ENCODE measurements around the gene SSX2IP.
"Not testable (repeated sequence)": the region's sequence is repeated elsewhere in the genome, so short reads cannot be mapped to it uniquely, and the experiment has no call there.

The SSX2IP gene

DNA sequence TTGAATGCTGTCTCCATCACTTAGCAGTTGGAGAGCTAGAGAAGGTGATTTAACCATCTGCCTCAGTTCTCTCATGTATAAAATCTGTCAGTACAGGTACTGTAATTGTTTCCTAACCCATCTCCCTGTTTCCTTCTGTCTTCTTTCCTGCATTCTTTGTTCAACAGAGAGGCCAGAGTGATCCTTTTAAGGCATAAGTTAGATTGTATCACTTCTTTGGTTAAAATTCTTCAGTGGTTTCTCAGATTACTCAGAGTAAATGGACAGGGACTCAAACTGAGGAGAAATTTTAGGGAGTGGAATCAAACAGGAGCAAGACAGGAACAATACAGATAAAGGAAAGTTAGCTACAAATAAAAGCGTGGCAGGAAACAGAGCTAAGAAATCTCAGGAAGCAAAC lies 45.2 kb upstream of the SSX2IP start:
- no peak overlapping the region for H3K4me3 ChIP-seq (ENCODE audit: low read depth, low read length)
- no peaks in the 10 kb centered on the region for H3K36me3 ChIP-seq (ENCODE audit: control insufficient read depth in 2 of 2, insufficient read depth in 1 of 2, low read length in 2 of 2)
- ChIA-PET POLR2A (no interaction called here), CTCF (interaction anchor here (1.2 to 1.6 kb wide), 2 partner anchors 18 to 37 kb away, joined by 3 to 5 read pairs; no protein-coding TSS in a partner anchor)
- no peaks in the 10 kb centered on the region for H3K9me3 ChIP-seq (ENCODE audit: control insufficient read depth, insufficient read depth, low read depth, low read length)
- H3K27ac ChIP-seq (ENCODE audit: extremely low read depth, low read depth, low read length), result no peak overlapping the region
- H3K4me1 ChIP-seq (ENCODE audit: control insufficient read depth, insufficient read depth, low read length), result no peaks in the 10 kb centered on the region
- TF ChIP-seq ZNF530 (tag by site-specific recombination; IDR thresholded peaks at IDR 0.05; ENCODE audit: low read depth), result no peak
- TF ChIP-seq SETDB1 (IDR thresholded peaks at IDR 0.05; ENCODE audit: insufficient read length, low read length), result no peak
- TF ChIP-seq ZNF175 (tag by site-specific recombination; IDR thresholded peaks at IDR 0.05), result no peak
- TF ChIP-seq ZNF768 (tag by site-specific recombination; IDR thresholded peaks at IDR 0.05), result no peak

DNA sequence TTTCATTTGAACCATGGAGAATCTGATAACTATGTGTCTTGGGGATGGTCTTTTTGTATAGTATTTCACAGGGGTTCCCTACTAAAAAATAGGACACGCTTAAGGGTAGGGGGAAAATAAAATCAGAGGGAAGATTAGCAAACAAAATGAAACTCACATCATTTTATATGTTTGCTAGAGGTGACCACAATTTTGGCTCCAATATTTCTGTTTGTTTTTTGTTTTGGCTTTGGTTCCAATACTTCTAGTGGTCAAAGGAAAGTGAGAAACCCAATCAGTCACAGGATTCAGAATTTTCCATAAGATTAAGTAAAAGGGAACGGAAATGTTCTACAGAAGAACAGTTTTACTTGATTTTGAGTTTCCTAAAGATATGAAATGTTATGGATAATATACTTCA lies 42.3 kb upstream of the SSX2IP start:
- Histone ChIP-seq H3K36me3 (ENCODE audit: control insufficient read depth in 2 of 2, insufficient read depth in 1 of 2, low read length in 2 of 2) (no peaks in the 10 kb centered on the region), H3K4me1 (ENCODE audit: control insufficient read depth, insufficient read depth, low read length) (no peaks in the 10 kb centered on the region), H3K9me3 (ENCODE audit: control insufficient read depth, insufficient read depth, low read depth, low read length) (no peaks in the 10 kb centered on the region), H3K4me3 (ENCODE audit: low read depth, low read length) (no peak overlapping the region), H3K27ac (ENCODE audit: extremely low read depth, low read depth, low read length) (no peak overlapping the region)
- POLR2A ChIA-PET, result no interaction called here
- CTCF ChIA-PET, result interaction anchor here (1.1 kb wide), 1 partner anchor 591 kb away, joined by 3 read pairs; no protein-coding TSS in a partner anchor
- TF ChIP-seq, protein P1, sequence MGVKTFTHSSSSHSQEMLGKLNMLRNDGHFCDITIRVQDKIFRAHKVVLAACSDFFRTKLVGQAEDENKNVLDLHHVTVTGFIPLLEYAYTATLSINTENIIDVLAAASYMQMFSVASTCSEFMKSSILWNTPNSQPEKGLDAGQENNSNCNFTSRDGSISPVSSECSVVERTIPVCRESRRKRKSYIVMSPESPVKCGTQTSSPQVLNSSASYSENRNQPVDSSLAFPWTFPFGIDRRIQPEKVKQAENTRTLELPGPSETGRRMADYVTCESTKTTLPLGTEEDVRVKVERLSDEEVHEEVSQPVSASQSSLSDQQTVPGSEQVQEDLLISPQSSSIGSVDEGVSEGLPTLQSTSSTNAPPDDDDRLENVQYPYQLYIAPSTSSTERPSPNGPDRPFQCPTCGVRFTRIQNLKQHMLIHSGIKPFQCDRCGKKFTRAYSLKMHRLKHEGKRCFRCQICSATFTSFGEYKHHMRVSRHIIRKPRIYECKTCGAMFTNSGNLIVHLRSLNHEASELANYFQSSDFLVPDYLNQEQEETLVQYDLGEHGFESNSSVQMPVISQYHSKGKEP (tag by site-specific recombination; IDR thresholded peaks at IDR 0.05), result no peak
- TF ChIP-seq ZNF837 (tag by site-specific recombination; IDR thresholded peaks at IDR 0.05) (no peak), ZNF416 (tag by site-specific recombination; IDR thresholded peaks at IDR 0.05) (no peak), KLF7 (tag by site-specific recombination; IDR thresholded peaks at IDR 0.05; ENCODE audit: borderline replicate concordance) (no peak), ZNF133 (tag by site-specific recombination; IDR thresholded peaks at IDR 0.05) (no peak), ZNF112 (tag by site-specific recombination; IDR thresholded peaks at IDR 0.05) (no peak), ZNF777 (tag by site-specific recombination; IDR thresholded peaks at IDR 0.05; ENCODE audit: borderline replicate concordance) (no peak)
- TF ChIP-seq, protein P2, sequence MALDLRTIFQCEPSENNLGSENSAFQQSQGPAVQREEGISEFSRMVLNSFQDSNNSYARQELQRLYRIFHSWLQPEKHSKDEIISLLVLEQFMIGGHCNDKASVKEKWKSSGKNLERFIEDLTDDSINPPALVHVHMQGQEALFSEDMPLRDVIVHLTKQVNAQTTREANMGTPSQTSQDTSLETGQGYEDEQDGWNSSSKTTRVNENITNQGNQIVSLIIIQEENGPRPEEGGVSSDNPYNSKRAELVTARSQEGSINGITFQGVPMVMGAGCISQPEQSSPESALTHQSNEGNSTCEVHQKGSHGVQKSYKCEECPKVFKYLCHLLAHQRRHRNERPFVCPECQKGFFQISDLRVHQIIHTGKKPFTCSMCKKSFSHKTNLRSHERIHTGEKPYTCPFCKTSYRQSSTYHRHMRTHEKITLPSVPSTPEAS (tag by site-specific recombination; IDR thresholded peaks at IDR 0.05), result no peak

DNA sequence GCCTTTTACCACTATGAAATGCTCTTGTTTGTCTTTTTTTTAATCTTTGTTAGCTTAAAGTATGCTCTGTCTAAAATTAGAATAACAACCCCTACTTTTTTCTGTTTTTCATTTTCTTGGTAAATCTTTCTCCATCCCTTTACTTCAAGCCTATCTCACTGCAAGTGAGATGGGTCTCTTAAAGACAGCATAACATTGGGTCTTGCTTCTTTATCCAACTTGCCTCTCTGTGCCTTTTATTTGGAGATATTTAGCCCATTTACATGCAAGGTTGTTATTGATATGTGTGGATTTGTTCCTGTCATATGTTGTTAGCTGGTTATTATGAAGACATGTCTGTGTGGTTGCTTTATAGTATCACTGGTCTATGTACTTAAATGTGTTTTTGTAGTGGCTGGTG lies 41.3 kb upstream of the SSX2IP start:
- no peak overlapping the region for H3K4me3 ChIP-seq (ENCODE audit: low read depth, low read length)
- H3K27ac ChIP-seq (ENCODE audit: extremely low read depth, low read depth, low read length), result no peak overlapping the region
- CTCF ChIA-PET, result interaction anchor here (0.7 to 1.1 kb wide), 2 partner anchors 107 to 590 kb away, joined by 3 read pairs; no protein-coding TSS in a partner anchor
- H3K4me1 ChIP-seq (ENCODE audit: control insufficient read depth, insufficient read depth, low read length), result no peaks in the 10 kb centered on the region
- H3K9me3 ChIP-seq (ENCODE audit: control insufficient read depth, insufficient read depth, low read depth, low read length), result no peaks in the 10 kb centered on the region
- TF ChIP-seq SETDB1 (IDR thresholded peaks at IDR 0.05; ENCODE audit: insufficient read length, low read length), result peak; percentile 70
- 0 out of 2 replicates have a peak, but pooled peaks have one; percentile 43 for TF ChIP-seq TRIM28 (IDR thresholded peaks at IDR 0.05; ENCODE audit: borderline replicate concordance, low read length)
- TF ChIP-seq, protein P3, sequence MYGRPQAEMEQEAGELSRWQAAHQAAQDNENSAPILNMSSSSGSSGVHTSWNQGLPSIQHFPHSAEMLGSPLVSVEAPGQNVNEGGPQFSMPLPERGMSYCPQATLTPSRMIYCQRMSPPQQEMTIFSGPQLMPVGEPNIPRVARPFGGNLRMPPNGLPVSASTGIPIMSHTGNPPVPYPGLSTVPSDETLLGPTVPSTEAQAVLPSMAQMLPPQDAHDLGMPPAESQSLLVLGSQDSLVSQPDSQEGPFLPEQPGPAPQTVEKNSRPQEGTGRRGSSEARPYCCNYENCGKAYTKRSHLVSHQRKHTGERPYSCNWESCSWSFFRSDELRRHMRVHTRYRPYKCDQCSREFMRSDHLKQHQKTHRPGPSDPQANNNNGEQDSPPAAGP (tag by site-specific recombination; IDR thresholded peaks at IDR 0.05), result no peak
- TF ChIP-seq ZNF529 (tag by site-specific recombination; IDR thresholded peaks at IDR 0.05; ENCODE audit: insufficient replicate concordance), result peak; percentile 64
- no peak for TF ChIP-seq ZBTB7A (tag by site-specific recombination; IDR thresholded peaks at IDR 0.05; ENCODE audit: low read depth)
- TF ChIP-seq, protein P4, sequence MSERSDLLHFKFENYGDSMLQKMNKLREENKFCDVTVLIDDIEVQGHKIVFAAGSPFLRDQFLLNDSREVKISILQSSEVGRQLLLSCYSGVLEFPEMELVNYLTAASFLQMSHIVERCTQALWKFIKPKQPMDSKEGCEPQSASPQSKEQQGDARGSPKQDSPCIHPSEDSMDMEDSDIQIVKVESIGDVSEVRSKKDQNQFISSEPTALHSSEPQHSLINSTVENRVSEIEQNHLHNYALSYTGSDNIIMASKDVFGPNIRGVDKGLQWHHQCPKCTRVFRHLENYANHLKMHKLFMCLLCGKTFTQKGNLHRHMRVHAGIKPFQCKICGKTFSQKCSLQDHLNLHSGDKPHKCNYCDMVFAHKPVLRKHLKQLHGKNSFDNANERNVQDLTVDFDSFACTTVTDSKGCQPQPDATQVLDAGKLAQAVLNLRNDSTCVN (tag by site-specific recombination; optimal IDR thresholded peaks at IDR 0.05), result no peak
- TF ChIP-seq, protein P5, sequence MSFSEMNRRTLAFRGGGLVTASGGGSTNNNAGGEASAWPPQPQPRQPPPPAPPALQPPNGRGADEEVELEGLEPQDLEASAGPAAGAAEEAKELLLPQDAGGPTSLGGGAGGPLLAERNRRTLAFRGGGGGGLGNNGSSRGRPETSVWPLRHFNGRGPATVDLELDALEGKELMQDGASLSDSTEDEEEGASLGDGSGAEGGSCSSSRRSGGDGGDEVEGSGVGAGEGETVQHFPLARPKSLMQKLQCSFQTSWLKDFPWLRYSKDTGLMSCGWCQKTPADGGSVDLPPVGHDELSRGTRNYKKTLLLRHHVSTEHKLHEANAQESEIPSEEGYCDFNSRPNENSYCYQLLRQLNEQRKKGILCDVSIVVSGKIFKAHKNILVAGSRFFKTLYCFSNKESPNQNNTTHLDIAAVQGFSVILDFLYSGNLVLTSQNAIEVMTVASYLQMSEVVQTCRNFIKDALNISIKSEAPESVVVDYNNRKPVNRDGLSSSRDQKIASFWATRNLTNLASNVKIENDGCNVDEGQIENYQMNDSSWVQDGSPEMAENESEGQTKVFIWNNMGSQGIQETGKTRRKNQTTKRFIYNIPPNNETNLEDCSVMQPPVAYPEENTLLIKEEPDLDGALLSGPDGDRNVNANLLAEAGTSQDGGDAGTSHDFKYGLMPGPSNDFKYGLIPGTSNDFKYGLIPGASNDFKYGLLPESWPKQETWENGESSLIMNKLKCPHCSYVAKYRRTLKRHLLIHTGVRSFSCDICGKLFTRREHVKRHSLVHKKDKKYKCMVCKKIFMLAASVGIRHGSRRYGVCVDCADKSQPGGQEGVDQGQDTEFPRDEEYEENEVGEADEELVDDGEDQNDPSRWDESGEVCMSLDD (tag by site-specific recombination; IDR thresholded peaks at IDR 0.05), result no peak
- H3K36me3 ChIP-seq (ENCODE audit: control insufficient read depth in 2 of 2, insufficient read depth in 1 of 2, low read length in 2 of 2), result no peaks in the 10 kb centered on the region
- POLR2A ChIA-PET, result no interaction called here

DNA sequence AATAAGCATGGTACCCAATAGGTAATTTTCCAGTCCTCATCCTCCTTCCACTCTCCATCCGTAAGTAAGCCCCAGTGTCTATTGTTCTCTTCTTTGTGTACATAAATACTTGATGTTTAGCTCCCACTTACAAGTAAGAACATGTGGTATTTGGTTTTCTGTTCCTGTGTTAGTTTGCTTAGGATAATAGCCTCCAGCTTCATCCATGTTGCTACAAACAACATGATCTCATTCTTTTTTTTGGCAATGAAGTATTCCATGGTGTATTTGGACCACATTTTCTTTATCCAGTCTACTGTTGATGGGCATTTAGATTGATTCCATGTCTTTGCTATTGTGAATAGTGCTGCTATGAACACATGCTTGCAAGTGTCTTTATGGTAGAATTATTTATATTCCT lies 37.5 kb upstream of the SSX2IP start:
- POLR2A ChIA-PET; H3K4me3 ChIP-seq (ENCODE audit: low read depth, low read length); H3K4me1 ChIP-seq (ENCODE audit: control insufficient read depth, insufficient read depth, low read length); H3K27ac ChIP-seq (ENCODE audit: extremely low read depth, low read depth, low read length); H3K36me3 ChIP-seq (ENCODE audit: control insufficient read depth in 2 of 2, insufficient read depth in 1 of 2, low read length in 2 of 2); H3K9me3 ChIP-seq (ENCODE audit: control insufficient read depth, insufficient read depth, low read depth, low read length): not testable (repeated sequence)
- CTCF ChIA-PET, result interaction anchor here (1.1 to 2.3 kb wide), 2 partner anchors 26 to 44 kb away, joined by 3 to 9 read pairs; no protein-coding TSS in a partner anchor
